Measurements from ENCODE around the gene PTBP2.

The PTBP2 gene

GRCh38 chr1:96721416-96722160, at the start of gene PTBP2:
TSS of gene PTBP2 (plus strand) at chr1:96721784. CDS start at chr1:96721865, 81 bp downstream.
- peak within 1 kb of the TSS; percentile 95 for H3K27ac ChIP-seq (ENCODE audit: low read length)
- no peaks in the 10 kb centered on the region for H3K9me3 ChIP-seq (ENCODE audit: control insufficient read depth in 1 of 2, low read length in 2 of 2)

GRCh38 chr1:96674915-96675314, 46.7 kb upstream of the PTBP2 start:
- Histone ChIP-seq H3K36me3 (ENCODE audit: control insufficient read depth in 1 of 2, insufficient read depth in 2 of 2, low read length in 2 of 2) (no peaks in the 10 kb centered on the region), H3K9me3 (ENCODE audit: control insufficient read depth in 1 of 2, low read length in 2 of 2) (peaks cover 8% of the 10 kb centered on the region in 2 donors), H3K27ac (ENCODE audit: low read length) (no peak overlapping the region), H3K27me3 (ENCODE audit: low read depth, low read length) (no peaks in the 10 kb centered on the region), H3K4me3 (ENCODE audit: low read depth in 1 of 2, low read length in 2 of 2) (no peak overlapping the region), H3K4me1 (ENCODE audit: control insufficient read depth in 1 of 2, insufficient read depth in 2 of 2, low read length in 2 of 2) (no peaks in the 10 kb centered on the region)

More at GRCh38 chr1:96721416-96722160, at the start of gene PTBP2:
- Histone ChIP-seq H3K4me3 (ENCODE audit: low read depth in 1 of 2, low read length in 2 of 2) (peak within 1 kb of the TSS; percentile 88 to 99), H3K36me3 (ENCODE audit: control insufficient read depth in 1 of 2, insufficient read depth in 2 of 2, low read length in 2 of 2) (peaks cover 0 to 4% of the 10 kb centered on the region in 2 donors), H3K27me3 (ENCODE audit: low read depth, low read length) (no peaks in the 10 kb centered on the region), H3K4me1 (ENCODE audit: control insufficient read depth in 1 of 2, insufficient read depth in 2 of 2, low read length in 2 of 2) (peaks cover 0 to 21% of the 10 kb centered on the region in 2 donors)

- no peak overlapping the region for H3K4me3 ChIP-seq (ENCODE audit: low read depth in 1 of 2, low read length in 2 of 2)
- no peaks in the 10 kb centered on the region for H3K36me3 ChIP-seq (ENCODE audit: control insufficient read depth in 1 of 2, insufficient read depth in 2 of 2, low read length in 2 of 2)
- peaks cover 0 to 4% of the 10 kb centered on the region in 2 donors for H3K4me1 ChIP-seq (ENCODE audit: control insufficient read depth in 1 of 2, insufficient read depth in 2 of 2, low read length in 2 of 2)
- H3K27ac ChIP-seq (ENCODE audit: low read length), result no peak overlapping the region
- H3K27me3 ChIP-seq (ENCODE audit: low read depth, low read length), result no peaks in the 10 kb centered on the region
- H3K9me3 ChIP-seq (ENCODE audit: control insufficient read depth in 1 of 2, low read length in 2 of 2), result no peaks in the 10 kb centered on the region
Measured at GRCh38 chr1:96682056-96682455, 39.5 kb upstream of the PTBP2 start.

- Histone ChIP-seq H3K27me3 (ENCODE audit: low read depth, low read length) (no peaks in the 10 kb centered on the region), H3K27ac (ENCODE audit: low read length) (no peak overlapping the region), H3K36me3 (ENCODE audit: control insufficient read depth in 1 of 2, insufficient read depth in 2 of 2, low read length in 2 of 2) (no peaks in the 10 kb centered on the region), H3K4me3 (ENCODE audit: low read depth in 1 of 2, low read length in 2 of 2) (no peak overlapping the region), H3K4me1 (ENCODE audit: control insufficient read depth in 1 of 2, insufficient read depth in 2 of 2, low read length in 2 of 2) (peaks cover 0 to 4% of the 10 kb centered on the region in 2 donors), H3K9me3 (ENCODE audit: control insufficient read depth in 1 of 2, low read length in 2 of 2) (no peaks in the 10 kb centered on the region)
Measured at GRCh38 chr1:96683931-96684330, 37.7 kb upstream of the PTBP2 start.

GRCh38 chr1:96684744-96685143, 36.8 kb upstream of the PTBP2 start:
- no peaks in the 10 kb centered on the region for H3K27me3 ChIP-seq (ENCODE audit: low read depth, low read length)
- H3K4me1 ChIP-seq (ENCODE audit: control insufficient read depth in 1 of 2, insufficient read depth in 2 of 2, low read length in 2 of 2), result peaks cover 0 to 4% of the 10 kb centered on the region in 2 donors
- H3K9me3 ChIP-seq (ENCODE audit: control insufficient read depth in 1 of 2, low read length in 2 of 2), result no peaks in the 10 kb centered on the region
- H3K4me3 ChIP-seq (ENCODE audit: low read depth in 1 of 2, low read length in 2 of 2), result no peak overlapping the region
- H3K36me3 ChIP-seq (ENCODE audit: control insufficient read depth in 1 of 2, insufficient read depth in 2 of 2, low read length in 2 of 2), result no peaks in the 10 kb centered on the region
- no peak overlapping the region for H3K27ac ChIP-seq (ENCODE audit: low read length)

GRCh38 chr1:96688767-96689166, 32.8 kb upstream of the PTBP2 start:
- H3K9me3 ChIP-seq (ENCODE audit: control insufficient read depth in 1 of 2, low read length in 2 of 2), result peaks cover 0 to 4% of the 10 kb centered on the region in 2 donors
- no peak overlapping the region for H3K4me3 ChIP-seq (ENCODE audit: low read depth in 1 of 2, low read length in 2 of 2)
- no peaks in the 10 kb centered on the region for H3K27me3 ChIP-seq (ENCODE audit: low read depth, low read length)
- no peaks in the 10 kb centered on the region for H3K36me3 ChIP-seq (ENCODE audit: control insufficient read depth in 1 of 2, insufficient read depth in 2 of 2, low read length in 2 of 2)
- H3K27ac ChIP-seq (ENCODE audit: low read length), result no peak overlapping the region
- H3K4me1 ChIP-seq (ENCODE audit: control insufficient read depth in 1 of 2, insufficient read depth in 2 of 2, low read length in 2 of 2), result peaks cover 0 to 4% of the 10 kb centered on the region in 2 donors

GRCh38 chr1:96695954-96696353, 25.6 kb upstream of the PTBP2 start:
- Histone ChIP-seq H3K27ac (ENCODE audit: low read length) (no peak overlapping the region), H3K4me1 (ENCODE audit: control insufficient read depth in 1 of 2, insufficient read depth in 2 of 2, low read length in 2 of 2) (no peaks in the 10 kb centered on the region), H3K4me3 (ENCODE audit: low read depth in 1 of 2, low read length in 2 of 2) (no peak overlapping the region), H3K36me3 (ENCODE audit: control insufficient read depth in 1 of 2, insufficient read depth in 2 of 2, low read length in 2 of 2) (no peaks in the 10 kb centered on the region), H3K27me3 (ENCODE audit: low read depth, low read length) (no peaks in the 10 kb centered on the region), H3K9me3 (ENCODE audit: control insufficient read depth in 1 of 2, low read length in 2 of 2) (peaks cover 0 to 6% of the 10 kb centered on the region in 2 donors)

GRCh38 chr1:96698342-96698983, 23.1 kb upstream of the PTBP2 start:
- Histone ChIP-seq H3K36me3 (ENCODE audit: control insufficient read depth in 1 of 2, insufficient read depth in 2 of 2, low read length in 2 of 2) (no peaks in the 10 kb centered on the region), H3K4me1 (ENCODE audit: control insufficient read depth in 1 of 2, insufficient read depth in 2 of 2, low read length in 2 of 2) (no peaks in the 10 kb centered on the region), H3K27ac (ENCODE audit: low read length) (no peak overlapping the region), H3K27me3 (ENCODE audit: low read depth, low read length) (no peaks in the 10 kb centered on the region), H3K4me3 (ENCODE audit: low read depth in 1 of 2, low read length in 2 of 2) (no peak overlapping the region), H3K9me3 (ENCODE audit: control insufficient read depth in 1 of 2, low read length in 2 of 2) (peaks cover 0 to 2% of the 10 kb centered on the region in 2 donors)

- Histone ChIP-seq H3K4me1 (ENCODE audit: control insufficient read depth in 1 of 2, insufficient read depth in 2 of 2, low read length in 2 of 2) (no peaks in the 10 kb centered on the region), H3K36me3 (ENCODE audit: control insufficient read depth in 1 of 2, insufficient read depth in 2 of 2, low read length in 2 of 2) (no peaks in the 10 kb centered on the region), H3K27me3 (ENCODE audit: low read depth, low read length) (no peaks in the 10 kb centered on the region), H3K9me3 (ENCODE audit: control insufficient read depth in 1 of 2, low read length in 2 of 2) (peaks cover 0 to 2% of the 10 kb centered on the region in 2 donors), H3K27ac (ENCODE audit: low read length) (no peak overlapping the region), H3K4me3 (ENCODE audit: low read depth in 1 of 2, low read length in 2 of 2) (no peak overlapping the region)
Measured at GRCh38 chr1:96703186-96703585, 18.4 kb upstream of the PTBP2 start.

GRCh38 chr1:96707023-96707422, 14.6 kb upstream of the PTBP2 start:
- no peaks in the 10 kb centered on the region for H3K4me1 ChIP-seq (ENCODE audit: control insufficient read depth in 1 of 2, insufficient read depth in 2 of 2, low read length in 2 of 2)
- no peaks in the 10 kb centered on the region for H3K27me3 ChIP-seq (ENCODE audit: low read depth, low read length)
- H3K9me3 ChIP-seq (ENCODE audit: control insufficient read depth in 1 of 2, low read length in 2 of 2), result no peaks in the 10 kb centered on the region
- H3K36me3 ChIP-seq (ENCODE audit: control insufficient read depth in 1 of 2, insufficient read depth in 2 of 2, low read length in 2 of 2), result no peaks in the 10 kb centered on the region
- no peak overlapping the region for H3K4me3 ChIP-seq (ENCODE audit: low read depth in 1 of 2, low read length in 2 of 2)
- no peak overlapping the region for H3K27ac ChIP-seq (ENCODE audit: low read length)

- Histone ChIP-seq H3K4me3 (ENCODE audit: low read depth in 1 of 2, low read length in 2 of 2) (no peak overlapping the region), H3K4me1 (ENCODE audit: control insufficient read depth in 1 of 2, insufficient read depth in 2 of 2, low read length in 2 of 2) (no peaks in the 10 kb centered on the region), H3K27ac (ENCODE audit: low read length) (no peak overlapping the region), H3K36me3 (ENCODE audit: control insufficient read depth in 1 of 2, insufficient read depth in 2 of 2, low read length in 2 of 2) (no peaks in the 10 kb centered on the region), H3K9me3 (ENCODE audit: control insufficient read depth in 1 of 2, low read length in 2 of 2) (no peaks in the 10 kb centered on the region), H3K27me3 (ENCODE audit: low read depth, low read length) (no peaks in the 10 kb centered on the region)
Measured at GRCh38 chr1:96708482-96708881, 13.1 kb upstream of the PTBP2 start.
